OCI-LY1 (cell line): ENCODE data around the gene MAP4K3.

ENCODE experiments used
- CTCF ChIP-seq: fragments of 200-600 bp; sonication (generic), shearing (Covaris generic); IDR thresholded peaks from 2 replicates; pipeline ENCODE4 v1.5.1; 2017; ENCODE audit warnings: mild to moderate bottlenecking, antibody characterized with exemption, low read length, moderate library complexity, mixed read lengths
- EZH2 ChIP-seq: fragments of 200-600 bp; sonication (generic), shearing (Covaris generic); IDR thresholded peaks from 2 replicates; pipeline ENCODE4 v1.8.0; 2017; ENCODE audit warnings: borderline replicate concordance, mixed run types, mild to moderate bottlenecking, antibody characterized with exemption, low read length, moderate library complexity, mixed read lengths

GRCh38 chr2:39225567-39225966, 211.5 kb downstream of the MAP4K3 start:
- TF ChIP-seq CTCF = no peak
- no peak for TF ChIP-seq EZH2
